ENCODE measurements around the gene GPC6. TPM values are rescaled to one million over a fixed set of nuclear protein-coding genes. Genes with fewer than 3 reads are reported as not detected.
A peak's percentile ranks its signal among the peaks of the same experiment; 100 is the strongest.

Gene GPC6
- polyA plus RNA-seq, 2 of the 4 experiments (the other 2 are of a cell fraction) = 8.0 to 14.4 TPM

GRCh38 chr13:93496985-93497673, 270.5 kb downstream of the GPC6 start:
- Histone ChIP-seq H3K4me3 (no peak overlapping the region), H3K4me1 (no peaks in the 10 kb centered on the region), H3K9me3 (no peaks in the 10 kb centered on the region), H3K27ac (no peak overlapping the region), H3K4me2 (no peak overlapping the region)
- ChIA-PET CTCF (no interaction called here), POLR2A (no interaction called here)
- TF ChIP-seq NPAS2 (CRISPR knock-in tag; IDR thresholded peaks at IDR 0.05; ENCODE audit: borderline replicate concordance) (no peak), MAX (IDR thresholded peaks at IDR 0.05) (no peak), E2F6 (IDR thresholded peaks at IDR 0.05; ENCODE audit: borderline replicate concordance, low read depth) (no peak), ZSCAN20 (CRISPR knock-in tag; IDR thresholded peaks at IDR 0.05) (no peak), CBX2 (IDR thresholded peaks at IDR 0.05; ENCODE audit: borderline replicate concordance, low read depth) (no peak), TP53 (CRISPR knock-in tag; IDR thresholded peaks at IDR 0.05) (no peak), ZFP36 (IDR thresholded peaks at IDR 0.05; ENCODE audit: borderline replicate concordance, partially characterized antibody) (no peak), FOSL2 (IDR thresholded peaks at IDR 0.05) (no peak), FOSL2 (CRISPR knock-in tag; IDR thresholded peaks at IDR 0.05) (no peak), JUNB (IDR thresholded peaks at IDR 0.05) (no peak), ESRRA (IDR thresholded peaks at IDR 0.05; ENCODE audit: borderline replicate concordance, low read length) (no peak), TFCP2L1 (CRISPR knock-in tag; IDR thresholded peaks at IDR 0.05) (no peak), MAZ (IDR thresholded peaks at IDR 0.05; ENCODE audit: borderline replicate concordance, low read depth, low read length) (no peak), GATA3 (IDR thresholded peaks at IDR 0.05; ENCODE audit: borderline replicate concordance) (no peak), RARB (CRISPR knock-in tag; IDR thresholded peaks at IDR 0.05) (no peak)
- FAIRE-seq = no peak
- WGBS (ENCODE audit: missing lambda C conversion rate) = 50% methylated on average over 8 of the region's 8 CpGs
- DNase-seq (ENCODE audit: low read depth in 1 of 2, low spot score in 1 of 2) = no peak
- ATAC-seq = no peak

DNA sequence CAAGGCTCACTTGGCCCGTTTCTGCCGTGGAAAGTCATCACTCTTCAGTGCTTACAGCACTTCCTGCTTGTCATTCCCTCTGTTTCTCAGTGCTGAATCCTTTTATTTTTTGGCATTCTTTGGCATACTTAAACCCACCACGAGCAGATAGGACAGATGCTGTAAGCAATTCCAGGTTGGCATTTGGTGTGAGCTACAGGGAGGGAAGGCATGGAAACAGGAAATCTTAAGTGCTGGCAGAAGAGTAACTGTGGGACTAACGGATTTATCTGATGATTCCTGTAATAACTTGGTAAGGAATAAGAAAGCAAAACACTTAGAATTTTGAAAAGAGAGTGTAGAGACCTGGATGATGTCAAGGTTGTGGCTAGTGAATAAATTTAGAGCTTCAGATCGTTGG, 273.4 kb downstream of the GPC6 start:
- DNase-seq (ENCODE audit: low read depth in 1 of 2, low spot score in 1 of 2) = no peak
- H3K9me3 ChIP-seq = no peaks in the 10 kb centered on the region
- no peak overlapping the region for H3K4me3 ChIP-seq
- no peak overlapping the region for H3K27ac ChIP-seq
- 9% methylated on average over 5 of the region's 5 CpGs for WGBS (ENCODE audit: missing lambda C conversion rate)
- ChIA-PET CTCF (no interaction called here), POLR2A (no interaction called here)
- TF ChIP-seq RAD21 (conservative IDR thresholded peaks at IDR 0.05 in 1 of 2, IDR thresholded peaks at IDR 0.05 in 1 of 2) (no peak), POLR2A (IDR thresholded peaks at IDR 0.05; ENCODE audit: low read length) (no peak), ZNF302 (CRISPR knock-in tag; IDR thresholded peaks at IDR 0.05) (no peak), ESRRA (IDR thresholded peaks at IDR 0.05; ENCODE audit: borderline replicate concordance, low read length) (no peak), HOXA7 (CRISPR knock-in tag; IDR thresholded peaks at IDR 0.05) (no peak), KDM1A (IDR thresholded peaks at IDR 0.05; ENCODE audit: low read depth) (no peak), CBX8 (IDR thresholded peaks at IDR 0.05) (no peak), ZC3H11A (IDR thresholded peaks at IDR 0.05) (no peak), BHLHE40 (IDR thresholded peaks at IDR 0.05; ENCODE audit: low read depth, low read length) (no peak), CHD4 (IDR thresholded peaks at IDR 0.05; ENCODE audit: borderline replicate concordance) (no peak), FOSB (CRISPR knock-in tag; IDR thresholded peaks at IDR 0.05) (no peak), SMC3 (IDR thresholded peaks at IDR 0.05) (no peak), EP300 (IDR thresholded peaks at IDR 0.05) (no peak)
- TF ChIP-seq, protein P1, sequence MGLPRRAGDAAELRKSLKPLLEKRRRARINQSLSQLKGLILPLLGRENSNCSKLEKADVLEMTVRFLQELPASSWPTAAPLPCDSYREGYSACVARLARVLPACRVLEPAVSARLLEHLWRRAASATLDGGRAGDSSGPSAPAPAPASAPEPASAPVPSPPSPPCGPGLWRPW (IDR thresholded peaks at IDR 0.05) = no peak
- H3K4me2 ChIP-seq = peak overlapping the region; percentile 25; the same call in 1 of the 3 replicates
- FAIRE-seq = no peak
- ATAC-seq = no peak
- no peaks in the 10 kb centered on the region for H3K4me1 ChIP-seq

Measured in A549 (cell line).